Parathyroid adenoma (tissue), 2 donors: ENCODE results near the gene SLC16A12.
"Not testable (repeated sequence)": the region's sequence is repeated elsewhere in the genome, so short reads cannot be mapped to it uniquely, and the experiment has no call there.

Experiments used
- H2AFZ ChIP-seq: fragments of 300-600 bp; sonication (generic); one replicate; pipeline ENCODE4 v1.7.0; 2017; ENCODE audit warnings: antibody characterized with exemption, mild to moderate bottlenecking
- H3K27ac ChIP-seq: fragments of 300-600 bp; sonication (generic); one replicate; pipeline ENCODE4 v1.7.0; 2017
- H3K27me3 ChIP-seq: fragments of 300-600 bp; sonication (generic); one replicate; pipeline ENCODE4 v1.7.0; 2017; ENCODE audit warnings: low read length; ENCODE audit not compliant: control insufficient read depth, insufficient read depth
- H3K36me3 ChIP-seq: fragments of 300-600 bp; sonication (generic); one replicate; pipeline ENCODE4 v1.7.0; 2017; ENCODE audit warnings: low read length; ENCODE audit not compliant: control insufficient read depth, insufficient read depth
- H3K4me1 ChIP-seq: fragments of 300-600 bp; sonication (generic); one replicate; pipeline ENCODE4 v1.7.0; 2017; ENCODE audit warnings: control low read depth
- H3K4me2 ChIP-seq: fragments of 300-600 bp; sonication (generic); one replicate; pipeline ENCODE4 v1.7.0; 2017; ENCODE audit warnings: low read length
- H3K4me3 ChIP-seq: fragments of 300-600 bp; sonication (generic); one replicate; pipeline ENCODE4 v1.7.0; 2017; ENCODE audit warnings: low read depth, low read length
- H3K79me2 ChIP-seq: fragments of 300-600 bp; sonication (generic); one replicate; pipeline ENCODE4 v1.7.0; 2017; ENCODE audit warnings: control low read depth
- H3K9ac ChIP-seq: fragments of 300-600 bp; sonication (generic); one replicate; pipeline ENCODE4 v1.7.0; 2017; ENCODE audit warnings: mild to moderate bottlenecking
- H3K9me3 ChIP-seq: fragments of 300-600 bp; sonication (generic); one replicate; pipeline ENCODE4 v1.7.0; 2017; ENCODE audit warnings: low read length; ENCODE audit not compliant: control insufficient read depth
- CTCF ChIP-seq: fragments of 300-600 bp; sonication (generic); IDR thresholded peaks from one replicate; pipeline ENCODE4 v1.7.0; 2017; ENCODE audit warnings: antibody characterized with exemption, mild to moderate bottlenecking
- donor health status: primary hyperparathyroidism.

SLC16A12 gene

GRCh38 chr10:89406178-89406577, 129.2 kb downstream of the SLC16A12 start:
- not testable (repeated sequence) for H3K36me3 ChIP-seq, H3K9ac ChIP-seq, H3K4me3 ChIP-seq, H3K9me3 ChIP-seq, H3K27ac ChIP-seq, H3K79me2 ChIP-seq, H3K4me1 ChIP-seq, H3K4me2 ChIP-seq, H2AFZ ChIP-seq, H3K27me3 ChIP-seq

- no peaks in the 10 kb centered on the region for H3K9me3 ChIP-seq
- no peak overlapping the region for H3K9ac ChIP-seq
- H3K4me2 ChIP-seq = no peak overlapping the region
- no peak overlapping the region for H2AFZ ChIP-seq
- no peak overlapping the region for H3K4me3 ChIP-seq
- H3K79me2 ChIP-seq = no peaks in the 10 kb centered on the region
- H3K36me3 ChIP-seq = no peaks in the 10 kb centered on the region
- H3K27ac ChIP-seq = no peak overlapping the region
- no peaks in the 10 kb centered on the region for H3K27me3 ChIP-seq
- peaks cover 2% of the 10 kb centered on the region for H3K4me1 ChIP-seq
- TF ChIP-seq CTCF = no peak
Observed at GRCh38 chr10:89404104-89405047, 131.0 kb downstream of the SLC16A12 start.

- no peaks in the 10 kb centered on the region for H3K27me3 ChIP-seq
- H3K4me2 ChIP-seq = no peak overlapping the region
- peaks cover 2% of the 10 kb centered on the region for H3K4me1 ChIP-seq
- TF ChIP-seq CTCF = no peak
- H3K9me3 ChIP-seq = no peaks in the 10 kb centered on the region
- H3K4me3 ChIP-seq = no peak overlapping the region
- H3K27ac ChIP-seq = no peak overlapping the region
- H3K9ac ChIP-seq = no peak overlapping the region
- H2AFZ ChIP-seq = no peak overlapping the region
- H3K79me2 ChIP-seq = peaks cover 1% of the 10 kb centered on the region
- no peaks in the 10 kb centered on the region for H3K36me3 ChIP-seq
Observed at GRCh38 chr10:89403043-89403442, 132.4 kb downstream of the SLC16A12 start.

DNA sequence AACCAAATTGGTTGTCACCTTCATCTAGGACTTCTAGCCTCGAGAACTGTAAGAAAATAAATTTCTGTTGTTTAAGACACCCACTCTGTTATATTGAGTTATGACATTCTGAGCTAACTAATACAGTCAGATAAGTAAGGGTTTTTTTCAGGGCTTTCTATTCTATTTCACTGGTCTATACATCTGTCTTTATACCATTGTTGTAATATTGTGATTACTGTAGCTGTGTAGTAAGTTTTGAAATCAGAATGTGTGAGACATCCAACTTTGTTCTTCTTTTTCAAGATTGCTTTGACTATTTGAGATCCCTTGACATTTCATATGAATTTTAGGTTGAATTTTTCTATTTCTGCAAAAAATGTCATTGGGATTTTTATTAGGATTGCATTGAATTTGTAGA, 135.4 kb downstream of the SLC16A12 start:
- Histone ChIP-seq H3K27ac (no peak overlapping the region), H3K79me2 (peaks cover 8% of the 10 kb centered on the region), H3K9me3 (no peaks in the 10 kb centered on the region), H3K36me3 (no peaks in the 10 kb centered on the region), H2AFZ (no peak overlapping the region), H3K4me1 (peaks cover 2% of the 10 kb centered on the region), H3K4me3 (no peak overlapping the region), H3K9ac (no peak overlapping the region), H3K27me3 (no peaks in the 10 kb centered on the region), H3K4me2 (no peak overlapping the region)
- TF ChIP-seq CTCF = no peak

- Histone ChIP-seq H3K4me2 (no peak overlapping the region), H3K4me1 (peaks cover 5% of the 10 kb centered on the region), H3K9ac (no peak overlapping the region), H2AFZ (no peak overlapping the region), H3K79me2 (peaks cover 12% of the 10 kb centered on the region), H3K9me3 (no peaks in the 10 kb centered on the region), H3K4me3 (no peak overlapping the region), H3K36me3 (no peaks in the 10 kb centered on the region), H3K27ac (no peak overlapping the region), H3K27me3 (no peaks in the 10 kb centered on the region)
- TF ChIP-seq CTCF = no peak
Observed at GRCh38 chr10:89398003-89398749, 137.2 kb downstream of the SLC16A12 start.
